DMS53 (cell line): Measurements from ENCODE around the gene BMPER.
A peak's percentile ranks its signal among the peaks of the same experiment; 100 is the strongest.

Experiments
- DNase-seq: peaks from one replicate; lab custom pipeline; 2025; lab: John Stamatoyannopoulos, UW

BMPER gene

DNA sequence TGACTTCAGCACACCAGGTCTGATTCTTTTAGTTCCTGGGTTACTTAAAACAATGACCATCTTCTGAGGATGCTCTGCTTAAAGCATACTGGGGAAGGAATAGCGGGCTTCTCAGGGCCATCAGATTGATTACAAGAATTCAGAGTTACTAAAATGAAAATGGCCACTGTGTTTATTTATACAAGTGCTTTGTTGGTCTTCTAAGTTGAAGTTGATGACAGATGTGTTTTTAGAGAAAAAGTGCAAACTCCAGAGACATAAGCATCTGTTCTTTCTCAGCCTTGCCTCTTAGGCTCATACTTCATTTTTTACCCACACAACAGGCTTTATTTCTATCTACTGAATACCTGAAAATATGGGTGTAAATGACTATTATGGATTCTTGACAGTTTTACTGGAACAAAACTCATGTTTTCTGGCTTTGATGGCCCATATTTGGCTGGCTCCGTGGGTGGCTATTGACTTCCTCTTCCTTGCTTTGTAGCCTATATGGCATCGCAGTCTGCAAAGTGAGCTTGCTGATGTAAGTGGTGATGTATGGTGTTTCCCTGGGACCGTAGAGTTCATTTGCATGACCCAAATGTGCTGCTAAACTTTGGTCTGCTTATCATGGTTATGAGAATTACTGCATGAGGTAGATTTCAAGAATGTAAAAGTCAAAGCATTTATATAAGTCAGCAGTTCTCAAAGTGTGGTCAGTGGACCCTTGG lies 121.3 kb downstream of the BMPER start:
- DNase-seq, result no peak

DNA sequence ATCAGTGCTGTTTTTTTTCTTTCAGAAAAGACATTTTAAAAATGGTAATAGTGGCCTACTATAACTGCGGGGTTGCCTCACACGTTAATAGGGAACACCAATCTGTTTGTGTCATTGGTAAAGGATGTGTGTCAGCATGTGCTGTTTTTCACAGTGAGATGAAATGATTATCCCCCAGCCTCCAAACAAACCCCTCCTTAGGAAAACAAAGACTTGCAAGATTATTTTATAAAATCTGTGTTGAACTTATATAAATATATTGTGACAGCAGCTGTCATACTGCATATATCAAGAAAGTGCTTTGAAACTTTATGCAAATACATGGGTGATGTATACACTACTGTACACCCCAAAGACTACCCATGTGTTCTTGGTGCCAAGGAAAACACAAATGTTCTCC lies 125.8 kb downstream of the BMPER start:
- no peak for DNase-seq

DNA sequence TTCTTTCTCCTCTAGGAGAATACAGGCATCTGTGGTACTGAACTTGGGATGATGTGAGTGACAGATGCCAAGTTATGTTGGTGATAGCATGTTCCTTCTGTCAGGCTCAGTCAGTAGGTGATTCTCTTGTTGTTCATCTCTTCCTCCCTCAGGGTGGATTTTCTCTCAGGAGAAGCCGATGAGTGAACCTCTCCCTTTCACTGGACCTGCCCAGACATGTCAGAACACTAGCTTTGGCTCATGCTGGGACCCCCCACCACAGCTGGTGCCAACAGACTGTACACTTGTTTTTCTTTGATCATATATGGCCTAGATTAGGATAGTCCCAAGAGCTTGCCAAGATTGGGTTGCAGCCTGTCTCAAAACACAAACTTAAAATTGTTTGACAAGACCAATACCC lies 129.4 kb downstream of the BMPER start:
- DNase-seq, result no peak

DNA sequence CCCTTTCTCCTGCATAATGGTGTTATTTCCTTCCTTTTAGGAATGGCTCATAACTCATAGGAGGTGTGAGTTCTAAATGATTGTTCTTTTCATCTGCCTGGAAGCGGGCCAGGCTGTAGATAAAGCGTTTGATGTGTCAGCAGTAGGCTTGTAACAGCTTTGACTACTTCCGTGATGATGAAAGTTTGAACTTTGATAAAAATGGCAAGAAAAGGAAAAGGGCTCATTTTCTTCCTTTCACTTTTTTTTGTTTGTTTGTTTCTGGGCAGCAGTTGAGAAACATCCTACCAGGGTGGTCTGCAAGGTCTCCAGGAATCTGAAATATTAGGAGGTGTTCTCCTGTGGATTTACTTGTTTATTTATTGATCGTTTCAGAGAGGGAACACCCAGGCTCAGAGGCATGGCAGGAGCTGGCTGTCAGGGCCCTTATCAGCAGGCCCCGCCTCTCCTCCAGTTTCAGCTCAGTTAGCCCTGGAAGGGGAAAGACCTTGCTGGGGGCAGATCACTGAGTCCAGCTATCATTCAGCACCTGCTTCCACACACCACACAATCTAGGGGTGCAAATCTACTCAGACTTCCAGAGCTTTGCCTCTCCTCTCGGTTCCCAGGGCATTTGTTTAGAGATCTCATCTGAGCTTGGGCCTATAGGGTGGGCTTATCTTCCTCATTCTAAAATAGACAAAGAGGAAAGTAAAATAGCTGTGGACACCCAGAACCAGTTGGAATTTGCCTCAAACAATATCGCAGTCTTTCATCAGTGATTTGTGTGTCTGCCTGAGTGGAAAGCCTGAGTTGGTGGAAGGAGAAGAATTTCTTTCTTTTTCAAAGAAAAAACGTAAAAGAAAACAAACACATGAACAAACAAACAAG lies 130.9 kb downstream of the BMPER start:
- peak; percentile 44 for DNase-seq

DNA sequence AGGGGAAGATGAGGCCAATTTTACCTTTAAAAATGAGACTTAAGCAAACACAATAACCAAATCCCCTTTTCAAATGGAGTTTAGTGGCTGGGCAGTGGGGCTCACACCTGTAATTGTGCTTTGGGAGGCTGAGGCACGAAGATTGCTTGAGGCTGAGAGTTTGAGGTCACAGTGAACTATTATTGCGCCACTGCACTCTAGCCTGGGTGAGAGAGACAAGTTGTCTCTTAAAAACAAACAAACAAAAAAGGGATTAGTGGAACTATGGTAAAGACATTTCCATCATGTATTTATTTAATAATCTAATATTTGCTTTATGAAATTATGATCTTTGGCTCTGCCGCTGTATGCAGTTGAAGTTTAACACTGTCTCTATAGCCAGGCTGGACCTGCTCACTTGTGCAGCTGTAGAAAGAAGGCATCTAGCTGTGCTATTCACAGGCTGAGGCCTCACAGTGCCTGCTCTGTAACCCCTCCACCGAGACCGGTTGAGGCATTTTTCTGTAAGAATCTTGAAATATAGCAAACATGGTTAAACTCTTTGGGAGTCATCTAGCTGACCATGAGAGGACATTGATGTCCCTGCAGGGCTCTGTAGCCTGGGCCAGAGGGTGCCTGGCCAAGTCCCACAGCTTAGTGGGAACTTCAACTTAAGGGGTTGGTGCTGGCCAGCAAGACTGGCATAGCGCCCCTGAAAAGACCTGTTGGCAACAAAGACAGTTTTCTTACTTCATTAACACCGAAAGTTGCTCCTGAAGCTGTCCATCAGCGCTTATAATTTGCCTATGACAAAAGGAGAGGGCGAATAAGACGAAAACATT lies 131.8 kb downstream of the BMPER start:
- peak; percentile 37 for DNase-seq

DNA sequence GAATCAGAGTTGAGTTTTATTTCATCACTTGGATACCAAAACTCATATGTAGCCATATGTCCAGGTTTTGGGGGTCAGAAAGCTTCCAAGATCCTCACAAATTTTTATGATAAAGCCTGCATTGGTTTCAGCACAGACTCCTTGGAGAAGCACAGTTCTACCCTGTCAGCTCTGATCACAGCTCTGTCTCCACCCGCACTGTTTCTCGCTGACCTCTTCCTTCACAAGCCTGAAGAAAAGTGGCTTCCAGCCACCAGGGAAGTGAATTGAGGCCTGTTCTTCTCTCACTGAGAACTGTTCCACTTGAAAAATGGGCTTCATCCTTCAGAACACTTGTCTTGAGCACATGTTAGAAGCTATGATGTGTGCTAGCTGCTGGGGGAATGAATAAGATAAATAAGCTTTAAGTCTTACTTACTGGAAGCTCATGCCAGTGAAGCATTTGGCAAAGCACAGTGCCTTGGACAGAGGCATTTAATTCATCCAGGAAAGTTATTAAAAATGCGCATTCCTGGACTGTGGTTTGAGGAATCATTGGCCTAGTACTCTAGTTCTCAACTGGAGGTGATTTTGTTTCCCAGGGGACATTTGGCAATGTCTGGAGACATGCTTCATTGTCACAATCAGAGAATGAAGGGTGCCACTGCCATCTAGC lies 133.6 kb downstream of the BMPER start:
- DNase-seq, result no peak

- no peak for DNase-seq
Measured at GRCh38 chr7:34041707-34042106, 136.4 kb downstream of the BMPER start.

GRCh38 chr7:34042406-34042805 lies 137.1 kb downstream of the BMPER start:
- DNase-seq, result no peak

- DNase-seq, result no peak
Measured at GRCh38 chr7:34043461-34044305, 138.3 kb downstream of the BMPER start.

- no peak for DNase-seq
Measured at GRCh38 chr7:34044306-34044643, 138.9 kb downstream of the BMPER start.

GRCh38 chr7:34044734-34045353 lies 139.5 kb downstream of the BMPER start:
- DNase-seq, result no peak

DNA sequence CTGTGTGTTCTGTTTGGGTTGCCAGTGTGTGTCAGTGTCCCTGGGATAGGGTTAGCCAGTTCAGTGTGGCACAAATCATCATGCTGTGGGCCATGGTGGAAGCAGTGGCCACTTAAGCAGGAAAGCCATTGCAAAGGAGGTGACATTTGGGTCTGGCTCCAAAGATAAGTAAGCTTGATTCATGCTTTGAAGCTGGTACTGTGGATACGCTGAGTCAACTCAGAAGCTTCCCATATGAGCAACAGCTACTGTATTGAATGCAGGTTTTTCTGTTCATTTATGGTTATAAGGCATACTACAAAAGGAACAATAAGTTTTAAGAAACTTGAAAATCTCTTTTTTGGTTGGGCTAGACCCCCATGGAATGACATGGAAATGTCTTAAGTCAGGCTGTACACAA lies 143.1 kb downstream of the BMPER start:
- no peak for DNase-seq

- no peak for DNase-seq
Measured at GRCh38 chr7:34054075-34054474, 148.7 kb downstream of the BMPER start.

DNA sequence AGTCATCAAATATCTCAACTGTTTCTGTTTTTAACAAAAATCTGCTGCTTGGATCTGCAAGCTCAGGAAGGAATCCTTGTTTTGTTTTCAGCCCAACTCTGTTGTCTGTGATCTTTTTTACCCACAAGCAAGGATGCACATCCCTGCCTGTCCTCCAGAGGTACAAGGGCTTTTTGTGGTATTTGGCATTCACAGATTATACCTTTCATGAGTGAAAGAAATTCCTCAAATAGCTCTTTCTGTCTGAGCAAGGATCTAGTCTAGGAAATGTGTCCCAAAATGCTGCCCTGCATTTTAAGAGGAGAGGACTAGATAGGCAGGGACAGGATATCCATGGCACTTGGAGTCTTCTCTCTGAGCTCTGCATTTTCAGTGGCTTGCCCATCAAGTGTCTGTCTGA lies 151.8 kb downstream of the BMPER start:
- DNase-seq, result no peak

DNA sequence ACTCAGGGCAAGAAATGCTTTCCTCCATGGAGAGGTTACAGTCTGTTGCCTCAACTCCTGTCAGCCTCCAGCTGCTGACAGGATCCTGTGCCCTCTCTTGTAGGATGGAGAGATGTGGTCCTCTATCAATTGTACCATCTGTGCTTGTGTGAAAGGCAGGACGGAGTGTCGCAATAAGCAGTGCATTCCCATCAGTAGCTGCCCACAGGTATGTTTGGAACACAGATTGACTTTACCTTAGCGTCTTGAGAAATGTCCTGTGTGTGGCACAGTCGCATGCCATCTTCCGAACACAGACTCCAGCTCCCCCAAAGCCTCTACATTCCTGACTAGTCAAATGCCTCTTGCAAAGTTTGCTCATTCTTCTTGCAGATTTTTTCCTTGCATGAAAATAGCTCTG lies 152.6 kb downstream of the BMPER start:
- DNase-seq, result no peak

GRCh38 chr7:34058801-34059135 lies 153.4 kb downstream of the BMPER start:
- DNase-seq, result no peak

- no peak for DNase-seq
Measured at GRCh38 chr7:34059136-34059828, 153.9 kb downstream of the BMPER start.

- peak; percentile 12 for DNase-seq
Measured at GRCh38 chr7:34060196-34060947, 155.0 kb downstream of the BMPER start.

GRCh38 chr7:34061149-34061548 lies 155.8 kb downstream of the BMPER start:
- DNase-seq, result no peak

GRCh38 chr7:34062341-34062740 lies 157.0 kb downstream of the BMPER start:
- no peak for DNase-seq
